Fibroblast of skin of left biceps (primary cell): ENCODE data around the gene AHNAK.
"Not testable (repeated sequence)": the region's sequence is repeated elsewhere in the genome, so short reads cannot be mapped to it uniquely, and the experiment has no call there.

Source experiments
- DNase-seq, 2 experiments: peaks; one replicate each; pipeline ENCODE4 v3.0.0-alpha.2; 2013; ENCODE audit warnings: low read depth in 2 of 2

The AHNAK gene

GRCh38 chr11:62390237-62390636 lies 156.4 kb downstream of the AHNAK start:
- no peak for DNase-seq

DNA sequence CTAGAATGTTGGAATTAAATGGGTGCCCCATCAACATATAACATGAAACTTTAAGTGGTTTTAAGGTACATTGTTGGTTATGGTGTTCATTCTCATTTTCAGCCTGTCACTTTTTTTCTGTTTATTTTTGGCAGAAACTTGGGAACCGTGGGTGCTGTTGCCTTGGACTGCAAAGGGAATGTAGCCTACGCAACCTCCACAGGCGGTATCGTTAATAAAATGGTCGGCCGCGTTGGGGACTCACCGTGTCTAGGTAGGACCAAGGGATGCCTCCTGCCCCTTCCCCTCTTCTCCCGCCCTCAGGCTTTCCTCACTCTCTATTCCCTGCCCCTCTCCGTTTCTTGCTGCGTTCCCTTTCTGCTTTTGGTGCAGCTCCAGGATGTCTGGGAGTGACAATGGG lies 157.6 kb downstream of the AHNAK start:
- DNase-seq: no peak

GRCh38 chr11:62387381-62387780 lies 159.2 kb downstream of the AHNAK start:
- DNase-seq: no peak

DNA sequence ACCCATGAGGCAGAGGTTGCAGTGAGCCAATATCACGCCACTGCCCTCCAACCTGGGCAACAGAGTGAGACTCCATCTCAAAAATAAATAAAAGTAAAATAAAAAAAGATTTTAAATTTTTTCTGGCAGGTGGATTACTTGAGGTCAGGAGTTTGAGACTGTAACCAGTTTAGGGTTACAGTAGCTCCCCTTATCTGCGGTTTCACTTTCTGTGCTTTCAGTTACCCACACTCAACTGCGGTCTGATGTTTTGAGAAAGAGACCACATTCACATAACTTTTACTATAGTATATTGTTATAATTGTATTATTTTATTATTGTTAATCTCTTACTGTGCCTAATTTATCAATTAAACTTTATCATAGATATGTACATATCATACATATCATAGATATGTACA lies 160.5 kb downstream of the AHNAK start:
- DNase-seq: not testable (repeated sequence)

DNA sequence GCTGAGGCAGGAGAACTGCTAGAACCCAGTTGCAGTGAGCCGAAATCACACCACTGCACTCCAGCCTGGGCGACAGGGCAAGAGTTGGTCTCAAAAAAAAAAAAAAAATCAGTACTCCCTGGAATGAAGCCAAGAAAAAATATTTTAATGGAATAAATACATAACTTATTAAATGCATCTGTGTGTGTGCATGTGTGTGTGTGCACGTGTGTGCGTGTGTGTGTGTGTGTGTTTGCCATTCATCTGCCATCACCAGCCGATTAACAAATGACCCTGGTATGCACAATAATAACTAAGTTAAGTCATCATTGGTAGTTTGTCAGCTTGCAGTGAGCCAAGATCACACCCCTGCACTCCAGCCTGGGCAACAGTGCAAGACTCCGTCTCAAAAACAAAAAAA lies 162.8 kb downstream of the AHNAK start:
- no peak for DNase-seq
